GM18907 (cell line): Measurements from ENCODE around the gene SLC9A2.

Experiments
- ATAC-seq: cut with Tn5 transposase; IDR thresholded peaks from one replicate; pipeline ENCODE4 v1.9.1; 2021; ENCODE audit warnings: mild to moderate bottlenecking, moderate library complexity; ENCODE audit not compliant: unreplicated experiment

The SLC9A2 gene

DNA sequence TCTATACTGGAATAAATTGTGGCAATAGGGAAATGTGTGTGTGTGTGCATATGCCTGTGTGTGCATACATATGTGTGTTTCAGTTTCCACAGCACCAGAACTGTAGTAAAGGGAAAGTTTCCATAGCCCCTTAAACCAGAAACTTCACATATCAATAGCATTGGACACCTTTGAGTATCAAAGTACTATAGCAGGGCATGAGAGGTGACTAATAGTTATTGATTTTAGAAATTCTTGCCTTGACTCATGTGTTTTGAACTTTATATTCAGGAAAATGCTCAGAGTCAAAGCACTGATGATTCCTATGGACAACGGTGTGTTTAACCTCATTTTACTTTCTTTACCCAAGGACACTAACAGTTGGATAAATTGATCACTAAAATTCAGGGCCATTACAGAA lies 50.0 kb downstream of the SLC9A2 start:
- no peak for ATAC-seq

DNA sequence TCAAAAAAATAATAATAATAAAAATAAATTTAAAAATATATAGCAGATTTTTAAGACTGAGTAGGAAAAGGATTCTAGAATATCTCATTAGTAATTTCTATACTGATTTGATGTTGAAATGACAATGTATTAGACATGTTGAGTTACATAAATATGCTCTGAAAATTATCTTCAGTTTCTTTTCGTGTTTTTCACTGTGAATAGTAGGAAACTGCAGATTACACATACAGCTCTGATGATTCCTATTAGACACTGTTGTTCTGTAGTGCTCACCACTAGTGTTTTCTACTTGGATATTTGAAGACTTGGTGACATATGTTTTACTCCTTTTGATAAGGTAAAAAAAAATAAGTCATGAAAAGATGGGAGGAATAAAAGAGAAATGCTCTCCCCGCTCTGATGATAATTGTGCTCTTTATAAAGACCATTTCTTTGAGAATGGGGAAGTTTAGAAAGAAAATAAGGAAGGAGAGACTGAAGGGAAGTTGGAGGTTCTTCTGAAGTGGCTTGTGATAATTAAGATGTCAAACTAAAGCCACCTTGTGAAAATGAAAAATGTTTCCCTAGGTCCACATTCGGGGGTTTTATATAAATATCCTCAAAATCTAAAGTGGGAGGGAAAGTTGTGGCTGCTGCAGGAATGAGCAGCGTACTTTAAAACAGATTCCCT lies 52.9 kb downstream of the SLC9A2 start:
- no peak for ATAC-seq

DNA sequence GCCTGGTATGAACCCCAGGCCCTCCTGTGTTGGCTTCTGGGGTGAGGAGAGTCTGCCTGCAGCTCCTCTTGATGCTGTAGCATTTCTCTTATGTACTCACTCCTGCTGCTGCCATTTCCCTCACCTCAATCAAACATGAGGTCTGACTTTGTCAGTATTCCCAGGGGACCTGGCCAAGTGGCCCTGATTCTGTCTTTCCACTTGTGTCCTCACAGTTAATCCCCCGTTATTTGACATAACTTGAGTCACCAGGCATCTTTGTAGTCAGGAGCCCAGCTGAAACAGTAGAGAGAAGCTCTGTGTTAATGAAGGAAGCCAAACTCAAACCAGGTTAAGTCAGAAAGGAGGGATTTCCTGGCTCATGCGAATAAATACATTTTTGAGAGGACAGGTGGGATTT lies 55.0 kb downstream of the SLC9A2 start:
- no peak for ATAC-seq

DNA sequence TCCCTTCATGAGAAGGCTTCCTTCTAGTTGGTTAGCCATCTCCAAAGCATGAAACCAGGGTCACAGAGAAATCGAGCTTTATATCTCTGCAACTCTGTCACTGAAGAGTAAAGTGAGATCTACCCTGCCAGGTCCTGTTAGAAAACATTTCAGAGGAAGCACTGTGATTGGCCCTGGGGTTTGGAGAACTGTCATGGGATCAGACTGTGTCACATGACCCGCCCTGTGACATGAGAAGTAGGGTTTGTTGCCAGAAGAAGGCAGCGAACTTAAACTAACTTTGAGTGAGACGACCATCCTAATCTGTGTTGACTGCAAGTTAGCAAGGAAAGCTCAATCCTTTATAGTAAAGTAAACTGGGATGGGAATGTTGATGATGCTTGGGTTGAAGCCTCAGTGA lies 55.5 kb downstream of the SLC9A2 start:
- ATAC-seq, result no peak

DNA sequence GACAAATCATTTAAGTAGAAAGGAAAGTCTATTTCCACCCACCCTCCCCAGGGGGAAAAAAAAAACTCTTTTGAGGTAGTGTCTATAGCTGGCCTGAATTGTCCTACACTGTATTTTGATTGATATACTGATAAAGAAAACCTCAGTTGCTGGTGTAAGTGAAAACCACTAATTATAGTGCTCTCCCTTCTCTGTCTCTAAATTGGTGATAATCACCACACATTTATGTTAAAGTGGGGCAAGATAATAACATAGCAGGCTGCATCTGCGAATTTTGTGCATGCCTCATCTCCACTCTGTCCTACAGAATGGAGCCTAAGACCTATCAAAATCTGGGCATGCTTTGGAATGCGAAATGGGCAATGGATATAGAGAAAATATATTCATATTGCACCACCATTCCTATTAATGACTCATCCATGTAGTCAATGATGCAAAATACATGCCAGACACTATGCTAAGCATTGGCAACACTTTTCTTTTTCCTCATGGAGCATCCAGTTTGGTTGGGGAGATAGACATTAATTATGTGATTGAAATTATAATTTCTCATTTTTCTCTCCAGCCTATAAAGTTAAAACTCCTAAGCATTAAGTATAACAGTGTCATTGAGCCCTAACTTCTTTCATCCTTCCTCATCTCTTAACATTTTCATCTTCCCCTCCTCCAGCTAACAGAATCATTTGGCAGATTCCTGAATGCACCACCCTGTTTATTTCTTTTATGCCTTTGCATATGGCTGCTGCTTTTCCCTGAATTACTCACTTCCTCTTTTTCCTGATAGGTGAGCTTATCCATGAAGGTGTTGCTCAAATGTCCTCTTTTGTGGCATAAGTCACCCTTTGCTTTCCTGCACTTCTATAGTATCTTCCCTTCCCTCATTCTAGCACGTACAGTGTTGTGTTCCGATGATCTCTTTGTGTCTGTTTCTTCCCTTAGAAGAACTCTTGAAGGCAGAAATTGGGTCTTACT lies 58.2 kb downstream of the SLC9A2 start:
- no peak for ATAC-seq

DNA sequence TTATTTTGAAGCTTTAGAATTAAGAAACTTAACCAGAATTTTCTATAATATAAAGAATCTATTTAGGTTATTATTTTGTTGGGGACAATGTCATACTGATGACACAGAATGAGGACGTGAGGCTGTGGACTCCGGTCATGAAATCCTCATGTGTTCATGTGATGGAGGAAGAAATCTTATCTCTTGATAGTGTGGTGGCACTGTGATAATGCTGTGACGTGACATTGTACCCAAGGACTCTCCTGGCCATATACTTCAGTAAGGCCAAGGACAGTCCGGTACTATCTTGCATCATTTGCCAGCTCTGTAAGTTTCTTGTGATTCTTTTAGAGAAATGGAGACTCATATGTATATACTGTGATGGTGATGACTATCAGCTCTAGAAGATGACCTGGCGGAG lies 59.1 kb downstream of the SLC9A2 start:
- no peak for ATAC-seq

DNA sequence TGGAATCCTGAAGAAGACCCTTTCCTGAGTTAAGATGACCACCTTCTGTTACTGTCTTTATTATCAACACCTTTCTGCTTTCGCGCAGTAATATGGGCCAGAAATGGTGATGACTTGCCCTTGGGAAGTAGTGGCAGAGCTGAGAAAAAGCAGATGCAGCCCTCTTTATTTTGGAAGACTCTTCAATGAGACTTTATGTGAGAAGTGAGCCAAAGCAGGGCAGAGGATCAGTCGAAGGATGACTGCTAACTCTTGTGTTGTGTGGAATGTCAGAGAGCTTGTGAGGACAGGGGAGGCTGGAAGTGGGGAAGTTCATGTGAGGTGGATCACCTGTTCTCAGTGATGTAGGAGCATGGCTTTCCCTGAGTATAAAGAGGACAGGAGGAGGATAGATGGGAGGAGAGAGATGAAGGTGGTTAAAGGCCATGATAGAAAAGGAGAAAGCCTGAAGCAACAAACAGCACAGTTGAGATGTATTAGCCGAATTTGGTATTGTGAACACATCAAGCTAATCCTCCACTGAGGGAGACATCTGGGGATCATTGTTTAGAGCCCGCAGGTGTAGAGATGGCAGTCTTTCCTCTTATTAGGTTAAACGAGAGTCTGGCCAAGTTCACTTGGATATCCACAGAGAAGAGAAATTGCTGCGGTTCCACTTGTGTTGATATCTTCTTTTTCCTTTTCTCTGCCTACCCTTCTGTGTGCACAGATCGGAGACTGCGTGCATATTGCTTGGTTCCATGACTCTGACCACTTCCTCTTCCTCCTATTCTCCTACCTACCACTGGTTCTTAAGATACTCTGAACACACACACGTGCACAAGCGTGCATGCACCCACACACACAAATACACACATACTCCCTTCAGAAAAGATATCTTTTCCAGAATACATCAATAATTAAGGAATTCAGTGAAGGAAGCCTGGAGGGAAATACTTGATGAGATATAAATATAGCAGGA lies 67.4 kb downstream of the SLC9A2 start:
- peak; percentile 67 for ATAC-seq

DNA sequence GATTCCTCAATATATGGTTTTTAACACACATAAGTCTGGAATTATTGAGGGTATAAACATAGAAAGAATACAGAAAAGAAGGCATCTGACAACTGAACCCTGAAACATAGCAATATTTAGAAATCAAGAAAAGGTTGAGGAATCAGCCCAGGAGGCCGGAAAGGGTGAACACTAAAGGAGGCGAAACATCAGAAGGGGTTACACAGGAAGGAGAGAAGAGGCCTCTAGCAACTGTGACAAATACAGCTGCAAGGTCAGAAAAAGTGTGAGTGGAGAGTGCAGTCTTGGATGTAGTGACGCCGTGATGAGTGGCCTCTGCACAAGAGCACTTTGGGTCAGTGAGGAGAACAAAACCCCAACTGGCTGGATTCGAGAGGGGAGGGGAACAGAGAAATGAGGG lies 70.7 kb downstream of the SLC9A2 start:
- ATAC-seq, result no peak

DNA sequence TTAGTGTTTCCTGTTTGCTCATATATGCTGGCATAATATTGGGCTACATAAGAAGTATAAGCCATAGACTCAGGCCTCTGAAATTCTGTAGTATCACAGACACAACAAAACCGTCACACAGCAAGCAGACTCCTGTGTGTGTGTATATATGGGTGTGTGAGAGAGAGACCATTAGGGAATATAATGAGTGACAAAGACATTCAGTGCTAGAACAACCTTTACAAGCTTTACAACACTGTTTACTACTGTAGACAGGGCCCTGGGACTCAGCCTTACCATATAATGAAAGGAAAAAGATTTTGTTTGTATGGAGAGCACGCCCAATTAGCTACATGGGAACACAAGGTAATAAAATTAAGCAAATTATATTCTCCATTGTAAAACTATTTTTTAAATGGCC lies 77.1 kb downstream of the SLC9A2 start:
- no peak for ATAC-seq

DNA sequence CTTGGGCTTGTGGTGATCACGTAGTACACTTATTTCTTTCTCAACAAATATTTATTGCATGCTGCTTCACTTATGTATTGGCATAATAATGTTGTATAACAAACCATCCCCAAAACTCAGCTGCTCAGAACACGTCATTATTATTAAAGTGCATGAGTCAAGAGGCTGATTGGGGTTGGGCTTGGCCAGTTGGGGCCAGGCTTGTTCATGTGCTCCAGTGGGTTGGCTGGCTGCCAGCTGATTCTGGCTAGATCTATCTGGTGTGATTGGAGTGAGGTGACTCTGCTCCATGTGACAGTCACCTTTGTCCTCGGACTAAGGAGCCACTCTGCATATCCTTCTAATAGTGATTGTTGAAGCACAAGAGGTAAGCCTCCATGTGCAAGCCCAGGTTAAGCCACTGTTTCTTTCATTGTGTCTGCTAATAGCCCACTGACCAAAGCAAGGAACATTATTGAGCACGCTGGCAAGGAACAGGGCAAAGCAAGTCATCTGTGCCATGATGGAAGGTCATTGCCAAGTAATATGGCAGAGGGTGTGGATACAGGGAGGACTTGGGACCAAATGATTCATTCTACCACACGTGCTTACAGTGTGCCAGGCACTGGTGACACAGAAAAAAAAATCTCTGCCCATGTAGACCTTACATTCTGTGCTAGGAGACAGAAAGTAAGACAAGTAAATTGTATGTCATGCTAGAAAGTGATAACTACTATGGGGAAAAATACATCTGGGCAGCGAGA lies 79.2 kb downstream of the SLC9A2 start:
- no peak for ATAC-seq

DNA sequence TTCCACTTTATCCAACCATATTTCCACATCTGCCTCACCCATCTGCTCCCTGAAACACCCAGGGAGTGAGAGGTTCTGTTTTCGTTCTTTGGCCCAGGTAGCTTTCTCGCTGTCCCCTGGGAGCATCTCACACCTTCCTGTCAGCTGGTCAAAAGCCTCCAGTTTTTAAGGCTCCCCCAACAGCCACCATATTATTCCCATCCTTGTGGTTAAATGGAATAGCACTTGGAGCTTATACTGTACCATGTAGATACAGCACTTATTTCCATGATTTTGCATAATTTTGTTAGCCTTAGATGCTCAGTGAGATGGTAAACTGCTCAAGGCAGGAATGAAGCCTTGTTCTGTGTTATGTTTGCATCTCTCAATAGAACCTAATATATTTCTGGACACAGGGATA lies 84.0 kb downstream of the SLC9A2 start:
- ATAC-seq, result no peak

DNA sequence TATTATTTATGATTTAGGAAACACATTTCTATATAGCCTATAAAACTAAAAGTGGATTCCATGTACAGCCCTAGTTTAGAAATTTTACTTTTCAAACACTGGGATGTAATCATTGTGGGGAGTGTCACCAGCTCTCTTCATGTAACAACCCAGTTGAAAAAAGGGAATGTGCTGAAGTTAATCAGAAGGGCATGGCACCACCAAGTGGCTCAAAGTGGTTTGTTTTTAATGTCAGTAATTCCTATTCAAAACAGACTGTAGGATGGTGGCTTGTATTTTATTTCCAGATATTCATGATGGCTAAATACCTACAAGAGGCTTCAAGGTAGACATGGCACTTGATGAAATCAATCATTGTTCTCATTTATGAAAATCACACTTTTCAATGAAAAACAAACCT lies 84.4 kb downstream of the SLC9A2 start:
- no peak for ATAC-seq

DNA sequence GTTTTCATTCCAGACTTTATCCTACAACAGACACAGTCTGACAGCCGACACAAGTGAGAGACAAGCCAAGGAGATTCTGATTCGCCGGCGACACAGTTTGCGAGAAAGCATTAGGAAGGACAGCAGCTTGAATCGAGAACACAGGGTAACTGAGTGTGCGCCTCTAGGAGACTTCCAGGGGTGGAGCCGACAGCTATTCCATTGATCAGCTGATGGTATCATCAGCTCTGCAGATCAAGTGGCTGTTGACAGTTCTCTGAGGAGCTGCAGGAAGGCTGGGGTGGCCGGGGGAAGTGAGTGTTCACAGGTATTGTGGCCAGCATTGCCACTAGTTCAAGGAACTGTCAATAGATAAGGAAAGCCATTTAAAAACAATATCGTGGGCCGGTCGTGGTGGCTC lies 85.2 kb downstream of the SLC9A2 start:
- ATAC-seq, result no peak

DNA sequence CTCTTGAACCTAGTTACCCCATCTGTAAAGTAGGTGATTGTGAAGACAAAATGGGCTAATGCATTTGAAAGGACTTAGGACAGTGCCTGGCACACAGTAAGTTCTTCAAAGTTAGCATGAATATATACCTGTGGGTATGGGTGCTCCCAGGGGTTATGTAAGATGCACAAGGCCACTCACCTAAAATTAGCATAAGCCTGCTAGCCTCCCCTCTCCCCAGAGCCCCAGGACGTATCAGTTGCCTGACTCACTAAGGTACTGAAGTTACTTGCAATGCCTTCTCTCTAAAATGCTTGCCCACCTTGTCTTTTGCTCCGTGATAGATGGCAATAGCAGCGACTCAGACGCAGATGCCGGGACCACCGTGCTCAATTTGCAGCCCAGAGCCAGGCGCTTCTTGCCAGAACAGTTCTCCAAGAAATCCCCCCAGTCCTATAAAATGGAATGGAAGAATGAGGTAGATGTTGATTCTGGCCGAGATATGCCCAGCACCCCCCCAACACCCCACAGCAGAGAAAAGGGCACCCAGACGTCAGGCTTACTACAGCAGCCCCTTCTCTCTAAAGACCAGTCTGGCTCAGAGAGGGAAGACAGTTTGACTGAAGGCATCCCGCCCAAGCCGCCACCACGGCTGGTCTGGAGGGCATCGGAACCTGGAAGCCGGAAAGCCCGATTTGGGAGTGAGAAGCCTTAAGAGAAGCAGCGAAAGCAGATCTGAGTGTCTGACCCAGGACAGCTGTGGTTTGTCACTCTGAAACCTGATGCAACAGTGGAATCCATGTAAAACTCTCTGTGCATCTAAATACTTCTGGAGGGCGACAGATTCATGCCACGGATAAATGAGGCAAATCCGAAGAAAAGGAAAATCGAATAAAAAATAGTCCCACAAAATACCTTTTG lies 88.7 kb downstream of the SLC9A2 start:
- ATAC-seq, result no peak

DNA sequence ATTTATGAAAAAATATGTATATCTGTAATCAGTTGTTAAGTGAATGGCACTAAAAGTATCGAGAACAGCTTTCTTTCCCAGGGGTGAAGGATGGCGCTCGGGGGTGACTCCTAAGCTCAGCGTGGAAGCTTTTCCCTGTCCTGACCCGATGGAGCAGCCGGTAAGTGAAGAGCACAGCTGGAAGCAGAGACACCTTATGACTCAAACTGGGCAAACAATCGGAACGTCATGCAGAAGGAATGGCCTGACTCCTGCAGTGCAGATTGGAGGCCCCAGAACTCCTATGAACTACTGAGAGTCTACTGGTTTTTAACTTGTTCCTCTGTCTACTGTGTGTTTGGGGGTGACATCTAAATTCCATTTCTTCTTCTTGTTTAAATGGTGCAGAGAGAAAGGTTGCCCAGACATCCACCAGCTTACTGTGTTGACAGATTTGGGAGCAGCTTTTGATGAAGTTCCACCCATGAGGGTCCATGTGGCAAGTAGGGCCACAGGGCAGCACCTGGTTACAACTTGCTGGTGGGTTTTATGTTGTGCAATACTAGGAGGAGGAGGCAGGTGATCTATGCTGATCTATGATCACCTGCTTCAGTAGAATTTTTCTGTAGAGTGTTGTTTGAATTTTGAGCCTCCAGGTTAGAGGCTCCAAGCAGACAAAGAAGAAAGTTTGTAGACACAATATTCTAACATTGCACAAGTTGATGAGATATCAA lies 89.7 kb downstream of the SLC9A2 start:
- no peak for ATAC-seq

DNA sequence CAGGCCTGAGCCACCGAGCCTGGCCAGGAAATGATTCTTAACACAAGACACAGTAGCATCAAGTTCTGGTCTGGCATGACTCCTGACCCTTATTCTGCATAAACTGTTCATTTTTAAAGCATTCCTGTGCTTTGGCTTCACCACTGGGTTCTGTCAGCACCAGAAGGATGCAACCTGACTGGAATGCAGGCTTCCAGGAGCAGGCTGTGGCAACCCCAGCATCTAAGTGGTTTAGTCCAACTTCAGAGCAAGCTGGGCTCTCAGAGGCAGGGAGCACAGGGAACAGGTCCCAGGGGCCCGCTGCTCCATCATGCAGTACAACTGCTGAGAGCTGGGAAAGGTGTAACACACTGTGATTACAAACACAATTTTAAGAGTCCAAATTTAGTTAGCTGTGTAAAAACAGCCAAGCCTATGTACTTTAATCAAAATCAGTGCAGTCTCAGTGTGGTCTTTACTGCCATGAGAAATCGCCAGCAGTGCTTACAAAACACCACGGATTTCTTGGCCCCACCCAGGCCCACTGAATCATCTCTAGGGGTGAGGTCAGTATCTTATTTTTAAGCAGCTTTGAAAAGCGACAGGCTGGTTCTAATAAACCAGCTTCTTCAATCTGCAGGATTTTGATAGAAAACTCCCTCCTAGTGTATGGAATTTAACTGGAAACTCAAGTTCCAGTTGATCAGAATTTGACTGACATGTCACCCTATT lies 98.1 kb downstream of the SLC9A2 start:
- ATAC-seq, result no peak

DNA sequence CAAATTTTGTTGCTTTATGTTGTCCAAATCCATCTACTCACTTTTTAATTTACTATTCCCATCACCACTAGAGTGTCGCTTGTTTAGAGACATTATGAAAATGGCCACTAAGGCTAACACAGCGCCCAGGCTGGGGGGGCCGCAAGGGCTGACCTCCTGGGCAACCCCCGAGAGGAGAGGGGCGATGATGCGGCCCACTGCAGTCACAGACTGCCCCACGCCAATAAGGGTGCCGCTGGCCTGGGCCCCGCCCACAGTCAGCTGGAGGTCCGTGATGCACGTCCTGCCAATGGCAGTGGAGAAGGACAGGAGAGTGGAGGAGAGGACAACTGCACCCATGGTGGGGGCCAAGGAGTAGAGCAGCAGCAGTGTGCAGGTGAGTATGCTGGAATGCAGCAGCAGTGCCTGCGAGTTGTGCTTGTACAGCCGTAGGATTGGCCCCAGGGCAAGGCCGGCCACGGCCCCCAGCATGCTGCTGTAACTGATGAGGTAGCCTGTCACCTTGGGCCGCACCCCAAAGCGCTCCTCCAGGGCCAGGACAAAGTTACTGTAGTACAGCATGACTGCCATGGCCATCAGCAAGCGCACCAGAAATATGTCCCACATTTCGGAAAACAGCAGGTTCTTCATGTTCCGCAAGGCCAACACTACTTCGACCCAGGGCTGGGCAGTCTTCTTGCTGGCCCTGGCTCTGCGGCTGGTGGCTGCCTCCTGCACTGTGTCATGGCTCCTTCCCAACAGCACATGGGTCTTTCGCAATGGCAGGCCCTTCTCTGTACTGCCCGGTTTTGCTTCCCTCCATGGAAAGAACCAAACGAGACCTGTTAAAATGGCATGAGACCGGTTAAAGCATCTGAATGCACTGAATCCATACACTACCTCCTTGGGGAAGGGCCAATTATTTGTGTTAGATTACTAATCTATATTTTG lies 99.3 kb downstream of the SLC9A2 start:
- ATAC-seq, result no peak
